ENCODE measurements around the gene ARFGAP1.
"Not testable (repeated sequence)": the region's sequence is repeated elsewhere in the genome, so short reads cannot be mapped to it uniquely, and the experiment has no call there.

The ARFGAP1 gene

GRCh38 chr20:63303095-63303666 lies 30.6 kb downstream of the ARFGAP1 start:
- in situ Hi-C loops (cut with HindIII; ENCODE audit: low sequenced_read_pairs): no loop called here
- no peak overlapping the region for H3K4me3 ChIP-seq (ENCODE audit: low read depth, low read length)
- TF ChIP-seq, protein P1, sequence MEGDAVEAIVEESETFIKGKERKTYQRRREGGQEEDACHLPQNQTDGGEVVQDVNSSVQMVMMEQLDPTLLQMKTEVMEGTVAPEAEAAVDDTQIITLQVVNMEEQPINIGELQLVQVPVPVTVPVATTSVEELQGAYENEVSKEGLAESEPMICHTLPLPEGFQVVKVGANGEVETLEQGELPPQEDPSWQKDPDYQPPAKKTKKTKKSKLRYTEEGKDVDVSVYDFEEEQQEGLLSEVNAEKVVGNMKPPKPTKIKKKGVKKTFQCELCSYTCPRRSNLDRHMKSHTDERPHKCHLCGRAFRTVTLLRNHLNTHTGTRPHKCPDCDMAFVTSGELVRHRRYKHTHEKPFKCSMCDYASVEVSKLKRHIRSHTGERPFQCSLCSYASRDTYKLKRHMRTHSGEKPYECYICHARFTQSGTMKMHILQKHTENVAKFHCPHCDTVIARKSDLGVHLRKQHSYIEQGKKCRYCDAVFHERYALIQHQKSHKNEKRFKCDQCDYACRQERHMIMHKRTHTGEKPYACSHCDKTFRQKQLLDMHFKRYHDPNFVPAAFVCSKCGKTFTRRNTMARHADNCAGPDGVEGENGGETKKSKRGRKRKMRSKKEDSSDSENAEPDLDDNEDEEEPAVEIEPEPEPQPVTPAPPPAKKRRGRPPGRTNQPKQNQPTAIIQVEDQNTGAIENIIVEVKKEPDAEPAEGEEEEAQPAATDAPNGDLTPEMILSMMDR (IDR thresholded peaks at IDR 0.05; ENCODE audit: low read depth, low read length): no peak
- DNase-seq (ENCODE audit: low read depth, low spot score): no peak

GRCh38 chr20:63305393-63305792 lies 32.8 kb downstream of the ARFGAP1 start:
- in situ Hi-C loops (cut with HindIII; ENCODE audit: low sequenced_read_pairs): no loop called here
- DNase-seq (ENCODE audit: low read depth, low spot score): no peak
- no peak overlapping the region for H3K4me3 ChIP-seq (ENCODE audit: low read depth, low read length)
- TF ChIP-seq, protein P1 (IDR thresholded peaks at IDR 0.05; ENCODE audit: low read depth, low read length): no peak

DNA sequence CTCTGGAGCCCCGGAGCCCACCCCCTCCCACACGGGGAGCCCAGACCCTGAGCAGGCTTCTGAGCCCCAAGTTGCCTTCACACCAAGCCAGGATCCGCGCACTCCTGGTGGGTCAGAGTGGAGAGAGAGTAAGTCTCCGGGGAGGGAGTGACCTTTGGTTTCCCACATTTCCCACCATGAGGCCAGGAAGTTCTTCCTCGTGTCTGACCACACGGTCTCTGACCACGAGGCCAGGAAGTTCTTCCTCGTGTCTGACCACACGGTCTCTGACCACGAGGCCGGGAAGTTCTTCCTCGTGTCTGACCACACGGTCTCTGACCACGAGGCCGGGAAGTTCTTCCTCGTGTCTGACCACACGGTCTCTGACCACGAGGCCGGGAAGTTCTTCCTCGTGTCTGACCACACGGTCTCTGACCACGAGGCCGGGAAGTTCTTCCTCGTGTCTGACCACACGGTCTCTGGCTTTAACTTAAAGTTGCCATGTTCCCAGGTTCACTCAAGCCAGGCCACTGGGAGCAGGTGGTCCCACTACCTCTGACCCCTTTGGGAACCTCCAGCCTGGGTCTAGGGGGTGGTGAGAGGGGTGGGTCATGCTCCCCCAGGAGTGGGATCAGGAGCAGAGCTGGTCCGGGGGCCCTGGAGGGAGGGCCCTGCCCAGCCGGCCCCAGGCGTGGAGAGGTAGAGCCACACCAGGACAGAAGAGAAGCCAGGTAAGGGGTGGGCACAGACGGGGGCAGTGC lies 33.5 kb downstream of the ARFGAP1 start:
- in situ Hi-C loops (cut with HindIII; ENCODE audit: low sequenced_read_pairs); DNase-seq (ENCODE audit: low read depth, low spot score); H3K4me3 ChIP-seq (ENCODE audit: low read depth, low read length): not testable (repeated sequence)

DNA sequence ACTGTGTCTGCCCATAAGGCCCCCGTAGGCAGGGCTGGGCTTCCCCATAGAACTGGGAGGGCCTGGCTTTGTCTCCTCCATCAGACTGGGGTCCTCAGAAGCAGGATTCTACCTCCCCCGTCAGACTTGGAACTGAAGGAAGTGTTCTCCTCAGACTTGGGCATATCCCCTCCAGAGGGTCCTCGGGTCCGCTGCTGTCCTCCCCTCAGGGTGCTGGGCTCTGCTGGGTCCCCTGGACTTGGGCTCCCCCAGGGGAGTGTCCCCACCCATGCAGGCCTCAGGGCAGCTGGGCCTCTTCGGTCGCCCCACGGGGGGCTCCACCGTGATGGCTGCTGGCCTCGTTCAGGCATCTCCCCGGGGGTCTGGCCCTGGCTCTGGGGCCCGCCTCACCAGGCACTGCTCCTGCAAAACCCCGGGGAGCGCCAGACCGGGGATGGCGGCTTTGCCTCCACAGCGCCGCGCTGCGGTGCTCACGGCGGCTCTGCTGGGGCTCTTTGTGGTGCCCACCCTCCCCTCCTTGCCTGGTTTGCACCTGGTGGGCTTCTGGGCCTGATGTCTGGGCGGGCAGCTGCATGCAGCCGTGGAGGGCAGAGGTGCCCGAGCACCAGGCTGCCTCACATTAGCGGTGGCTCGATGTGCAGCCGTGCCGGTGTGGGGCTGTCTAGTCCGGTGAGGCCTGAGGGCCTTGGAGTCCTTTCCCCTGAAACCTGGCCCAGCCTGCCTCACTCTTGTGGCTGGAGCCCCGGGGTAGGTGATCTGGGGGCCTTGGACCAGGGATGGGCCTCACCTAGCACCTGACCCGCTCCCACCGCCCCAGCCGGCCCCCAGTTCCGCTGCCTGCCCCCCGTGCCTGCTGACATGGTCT lies 34.3 kb downstream of the ARFGAP1 start:
- DNase-seq (ENCODE audit: low read depth, low spot score): no peak
- H3K4me3 ChIP-seq (ENCODE audit: low read depth, low read length): no peak overlapping the region
- TF ChIP-seq, protein P1 (IDR thresholded peaks at IDR 0.05; ENCODE audit: low read depth, low read length): no peak
- in situ Hi-C loops (cut with HindIII; ENCODE audit: low sequenced_read_pairs): no loop called here

DNA sequence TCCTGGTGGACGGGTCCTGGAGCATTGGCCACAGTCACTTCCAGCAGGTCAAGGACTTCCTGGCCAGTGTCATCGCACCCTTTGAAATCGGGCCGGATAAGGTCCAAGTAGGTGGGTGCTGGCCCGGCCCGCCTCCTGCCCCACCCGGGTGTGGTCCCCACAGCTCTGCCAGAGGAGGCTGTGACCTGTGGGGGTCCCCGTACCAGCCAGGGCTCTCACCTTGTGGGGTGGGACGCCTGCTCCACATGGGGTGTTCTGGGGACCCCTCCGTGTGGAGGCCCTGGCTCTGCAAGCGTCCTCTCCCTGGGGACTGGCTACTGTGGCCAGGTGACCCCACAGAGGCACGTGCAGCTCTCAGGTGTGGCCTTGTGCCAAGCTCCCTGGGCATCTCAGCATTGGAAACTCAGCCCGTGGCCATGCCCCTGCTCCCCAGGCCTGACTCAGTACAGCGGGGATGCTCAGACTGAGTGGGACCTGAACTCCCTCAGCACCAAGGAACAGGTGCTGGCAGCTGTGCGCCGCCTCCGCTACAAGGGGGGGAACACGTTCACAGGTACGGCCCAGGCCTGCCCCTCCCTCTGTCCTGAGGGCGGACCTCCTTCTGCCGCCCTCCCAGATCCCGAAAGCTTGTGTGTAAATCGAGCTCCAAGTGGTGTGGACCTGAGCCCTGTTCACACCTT lies 35.1 kb downstream of the ARFGAP1 start:
- no peak overlapping the region for H3K4me3 ChIP-seq (ENCODE audit: low read depth, low read length)
- DNase-seq (ENCODE audit: low read depth, low spot score): no peak
- TF ChIP-seq, protein P1 (IDR thresholded peaks at IDR 0.05; ENCODE audit: low read depth, low read length): no peak
- in situ Hi-C loops (cut with HindIII; ENCODE audit: low sequenced_read_pairs): no loop called here

GRCh38 chr20:63308218-63308911 lies 35.8 kb downstream of the ARFGAP1 start:
- TF ChIP-seq, protein P1 (IDR thresholded peaks at IDR 0.05; ENCODE audit: low read depth, low read length): no peak
- DNase-seq (ENCODE audit: low read depth, low spot score): no peak

More at GRCh38 chr20:63308218-63308911, 35.8 kb downstream of the ARFGAP1 start:
- H3K4me3 ChIP-seq (ENCODE audit: low read depth, low read length): no peak overlapping the region
- in situ Hi-C loops (cut with HindIII; ENCODE audit: low sequenced_read_pairs): no loop called here
